CD4-positive, alpha-beta T cell treated with Interleukin-17A for 1 hour (primary cell): Measurements from ENCODE around the gene MPP3.
"Not testable (repeated sequence)": the region's sequence is repeated elsewhere in the genome, so short reads cannot be mapped to it uniquely, and the experiment has no call there.

Experiments used
- DNase-seq: peaks from one replicate; pipeline ENCODE4 v3.0.0-alpha.2; 2020

MPP3 gene

GRCh38 chr17:43832976-43833829 lies at the start of gene MPP3:
TSS of gene MPP3 (minus strand) at chr17:43833146. CDS start at chr17:43831906, 1,240 bp downstream.
- peak; percentile 45 for DNase-seq

DNA sequence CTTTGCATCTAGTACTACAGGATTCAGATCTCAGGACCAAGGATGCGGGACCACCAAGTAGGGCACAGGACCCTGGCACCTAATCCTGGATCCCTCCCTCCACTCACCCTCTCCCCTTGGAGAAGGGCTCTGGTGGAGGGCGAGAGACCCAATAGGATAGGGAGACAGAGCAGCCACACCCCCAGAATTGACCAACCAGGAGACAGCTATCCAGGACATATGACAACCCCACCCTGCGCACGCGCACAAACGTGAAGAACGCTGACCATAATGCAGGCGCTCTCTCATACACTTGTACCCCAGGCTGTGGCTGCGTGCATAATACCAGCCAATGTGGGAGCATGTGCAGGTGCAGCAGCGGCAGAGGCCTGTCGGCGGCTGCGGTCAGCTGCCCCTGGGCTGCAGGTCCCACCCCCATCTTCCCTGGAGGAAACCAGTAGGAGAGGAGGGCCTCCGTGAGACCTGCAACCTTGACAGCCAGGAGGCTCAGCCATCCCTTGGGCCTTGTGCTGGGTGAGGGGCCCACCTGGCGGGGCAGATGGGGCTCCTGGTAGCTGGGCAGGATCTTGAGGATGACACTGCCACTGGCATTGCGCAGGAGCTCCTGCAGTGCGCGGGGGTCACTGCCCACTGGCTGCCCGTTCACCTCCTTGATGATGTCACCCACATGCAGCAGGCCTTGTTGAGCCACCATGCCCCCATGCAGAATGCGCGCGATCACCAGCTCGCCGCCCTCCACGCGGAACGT lies 49.0 kb upstream of the MPP3 start:
- DNase-seq = no peak

GRCh38 chr17:43881181-43881580 lies 48.2 kb upstream of the MPP3 start:
- DNase-seq = no peak

- DNase-seq = peak; percentile 47
Measured at GRCh38 chr17:43880420-43880991, 47.6 kb upstream of the MPP3 start.

DNA sequence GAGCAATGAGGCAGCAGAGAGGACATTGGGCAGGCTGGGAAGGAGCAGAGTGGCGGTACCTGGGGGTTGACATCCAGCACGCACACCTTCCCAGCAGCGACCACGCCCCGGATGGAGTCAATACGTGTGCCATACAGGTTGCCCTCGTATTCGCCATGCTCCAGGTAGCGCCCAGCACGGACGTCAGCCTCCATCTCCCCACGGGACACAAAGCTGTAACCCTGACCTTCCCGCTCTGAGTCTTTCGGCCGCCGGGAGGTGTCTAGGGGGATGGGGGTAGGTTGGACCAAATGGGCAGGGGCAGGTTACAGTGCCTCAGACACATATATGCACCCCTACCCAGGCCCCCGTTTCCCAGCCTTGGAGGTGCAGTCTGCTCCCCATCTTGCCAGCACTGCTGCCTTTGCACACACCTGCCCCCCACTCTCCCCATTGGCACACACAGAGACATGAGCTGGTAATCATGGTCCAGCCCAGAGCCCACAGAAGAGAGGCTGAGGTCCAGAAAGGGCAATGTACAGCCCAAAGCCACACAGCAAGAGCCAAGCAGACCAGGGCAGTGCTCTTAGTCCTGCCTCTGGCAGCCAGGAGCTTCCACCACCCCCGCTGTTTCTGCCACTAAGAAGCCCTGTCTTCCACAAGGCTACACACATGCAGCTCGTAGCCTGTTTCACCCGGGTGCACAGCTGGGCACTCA lies 46.9 kb upstream of the MPP3 start:
- DNase-seq = no peak

DNA sequence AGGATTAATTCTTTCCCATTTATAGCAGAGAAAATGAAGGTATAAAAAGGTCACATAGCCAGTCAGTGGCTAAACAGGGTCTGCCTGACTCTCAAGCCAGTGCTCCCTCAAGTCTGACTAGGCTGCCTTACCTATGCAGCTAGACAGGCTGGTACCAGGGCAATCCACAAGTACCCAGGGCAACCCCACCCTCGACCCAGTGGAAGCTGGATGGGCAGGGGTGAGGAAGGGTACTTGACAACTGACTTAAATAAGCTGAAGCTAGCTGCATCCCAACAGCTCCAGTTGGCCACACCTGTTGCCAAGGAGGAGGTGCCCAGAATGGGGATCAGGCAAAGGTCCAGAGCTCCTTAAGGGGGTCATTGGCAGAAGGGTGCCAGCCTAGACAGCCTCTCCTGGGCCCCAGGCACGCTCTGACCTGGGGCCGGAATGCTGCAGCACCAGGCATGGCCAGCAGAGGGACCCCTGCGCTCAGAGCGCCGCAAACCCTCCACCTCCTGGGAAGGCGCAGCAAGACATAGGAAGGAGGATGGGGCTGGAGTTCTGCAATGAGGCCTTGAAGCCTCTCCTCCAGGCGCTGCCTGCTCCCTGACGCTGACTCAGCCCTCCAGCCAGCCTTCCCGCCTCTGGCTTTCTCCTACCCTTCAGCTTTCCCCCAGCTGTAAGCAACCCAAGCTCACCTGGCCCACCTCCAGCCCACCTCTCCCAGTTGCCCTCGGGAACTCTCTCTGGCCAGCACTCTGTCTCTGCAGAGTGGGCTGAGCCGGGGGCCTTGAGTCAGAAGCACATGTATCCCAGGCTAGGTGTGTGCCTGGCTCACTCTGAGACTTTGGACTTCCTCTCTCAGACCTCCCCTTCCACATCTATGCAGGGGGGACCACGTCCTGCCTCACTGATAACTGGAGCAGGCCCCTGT lies 45.6 kb upstream of the MPP3 start:
- peak; percentile 48 for DNase-seq

- no peak for DNase-seq
Measured at GRCh38 chr17:43877451-43878155, 44.7 kb upstream of the MPP3 start.

- no peak for DNase-seq
Measured at GRCh38 chr17:43877031-43877430, 44.1 kb upstream of the MPP3 start.

DNA sequence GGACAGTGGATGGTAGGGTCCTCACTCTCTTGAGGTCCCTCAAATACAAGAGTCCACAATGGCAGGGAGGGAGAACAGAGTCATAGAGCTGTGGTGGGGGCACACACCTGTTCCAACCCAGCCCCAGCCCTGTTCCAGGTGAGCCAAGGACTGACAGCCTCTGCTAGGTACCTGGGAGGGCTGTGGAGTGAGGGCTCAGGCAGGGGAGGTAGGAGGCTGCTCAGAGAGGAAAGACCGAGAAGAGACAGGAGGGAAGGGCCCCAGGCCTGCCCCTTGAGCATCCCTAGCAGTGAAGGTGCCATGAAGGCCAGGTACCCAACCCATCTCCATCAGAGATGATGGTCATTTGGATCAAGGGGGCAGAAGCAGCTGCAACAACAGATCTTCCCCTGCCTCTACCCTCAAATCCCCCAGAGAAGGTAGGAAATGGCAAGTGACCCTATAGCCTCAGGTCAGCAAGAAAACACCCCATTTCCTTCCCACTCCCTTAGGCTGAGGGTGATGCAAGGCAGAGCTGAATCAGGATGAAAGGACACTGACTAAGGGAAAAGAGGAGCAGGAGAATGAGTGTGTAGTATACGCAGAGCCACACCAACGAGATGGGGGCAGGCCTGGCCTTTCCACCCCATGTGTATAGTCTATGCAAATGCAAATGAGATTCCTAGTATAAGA lies 42.7 kb upstream of the MPP3 start:
- DNase-seq = no peak

- no peak for DNase-seq
Measured at GRCh38 chr17:43874293-43874692, 41.3 kb upstream of the MPP3 start.

DNA sequence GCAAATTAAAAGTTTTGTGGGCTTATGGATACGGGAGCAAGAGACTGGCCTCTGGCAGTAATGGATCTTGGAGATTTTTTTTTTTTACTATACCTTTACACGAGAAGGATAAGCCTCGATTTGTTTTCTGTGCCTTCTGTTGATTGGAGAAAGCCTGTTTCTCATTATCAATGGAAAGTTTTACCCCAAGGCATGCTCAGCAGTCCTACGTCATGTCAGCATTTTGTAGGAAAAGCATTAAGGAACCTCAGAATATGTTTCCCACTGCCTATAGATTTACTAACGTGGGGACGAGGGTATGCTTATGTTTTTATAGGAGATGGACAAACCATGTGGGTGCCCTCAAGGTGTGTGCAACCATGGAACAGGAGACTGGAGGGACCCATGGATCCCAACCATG lies 40.9 kb upstream of the MPP3 start:
- no peak for DNase-seq

DNA sequence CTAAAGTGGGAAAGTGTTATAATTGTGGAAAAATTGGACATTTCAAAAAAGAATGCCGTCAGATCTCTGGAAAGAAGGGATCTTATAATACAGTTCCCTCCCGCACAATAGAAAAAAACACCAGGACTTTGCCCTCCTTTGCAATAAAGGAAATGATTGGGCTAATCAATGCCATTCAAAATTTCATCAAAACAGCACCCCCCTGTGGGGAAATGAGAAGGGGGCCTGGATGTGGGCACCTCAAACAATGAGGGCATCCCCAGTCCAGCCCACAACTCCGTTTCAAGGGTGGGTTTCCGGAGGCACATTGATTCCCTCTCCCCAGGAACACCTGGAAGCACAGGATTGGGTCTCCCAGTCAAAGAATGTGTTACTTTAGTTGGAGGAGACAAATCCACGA lies 40.1 kb upstream of the MPP3 start:
- no peak for DNase-seq

DNA sequence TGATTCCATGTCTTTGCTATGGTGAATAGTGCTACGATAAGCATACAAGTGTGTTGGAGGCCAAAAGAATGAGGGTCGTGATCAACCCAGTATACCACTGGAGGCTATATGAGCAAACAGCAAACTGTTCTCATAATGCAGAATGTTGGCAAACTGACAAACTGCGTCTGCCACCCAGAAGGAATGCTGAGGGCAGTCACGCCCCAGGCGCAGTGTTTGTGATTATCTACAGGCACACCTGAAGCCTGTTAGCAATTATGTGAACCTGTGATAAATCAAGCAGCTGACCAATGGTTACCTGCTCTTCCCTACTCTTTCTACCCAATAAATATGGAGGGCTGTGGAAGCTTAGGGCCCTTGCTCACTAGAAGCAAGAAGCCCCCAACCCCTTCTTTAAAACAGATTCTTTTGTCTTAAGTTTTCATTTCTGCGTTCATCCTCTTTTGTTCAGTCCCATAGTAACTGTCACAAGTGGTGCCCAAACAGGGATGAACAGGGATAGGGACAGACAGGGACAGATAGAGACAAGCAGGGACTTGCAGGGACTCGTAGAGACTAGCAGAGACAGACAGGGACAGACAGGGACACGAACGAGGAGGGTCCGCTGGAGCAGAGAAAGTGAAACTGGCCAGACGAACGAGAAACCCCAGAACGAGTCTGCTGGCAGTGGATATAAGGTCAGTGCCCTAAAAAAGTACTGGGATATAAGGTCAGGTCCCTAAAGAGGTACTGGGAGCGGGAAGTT lies 39.2 kb upstream of the MPP3 start:
- no peak for DNase-seq

DNA sequence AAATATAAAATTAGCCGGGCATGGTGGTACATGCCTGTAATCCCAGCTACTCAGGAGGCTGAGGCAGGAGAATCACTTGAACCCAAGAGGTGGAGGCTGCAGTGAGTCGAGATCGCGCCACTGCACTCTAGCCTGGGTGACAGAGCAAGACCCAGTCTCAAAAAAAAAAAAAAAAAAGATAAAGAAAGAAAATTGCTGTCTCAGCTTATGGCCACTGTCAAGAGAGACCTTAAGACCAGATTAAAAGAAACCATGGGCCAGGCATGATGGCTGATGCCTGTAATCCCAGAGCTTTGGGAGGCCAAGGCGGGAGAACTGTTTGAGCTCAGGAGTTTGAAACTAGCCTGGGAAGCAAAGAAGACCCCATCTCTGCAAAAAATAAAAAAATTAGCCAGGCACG lies 36.1 kb upstream of the MPP3 start:
- DNase-seq = not testable (repeated sequence)

DNA sequence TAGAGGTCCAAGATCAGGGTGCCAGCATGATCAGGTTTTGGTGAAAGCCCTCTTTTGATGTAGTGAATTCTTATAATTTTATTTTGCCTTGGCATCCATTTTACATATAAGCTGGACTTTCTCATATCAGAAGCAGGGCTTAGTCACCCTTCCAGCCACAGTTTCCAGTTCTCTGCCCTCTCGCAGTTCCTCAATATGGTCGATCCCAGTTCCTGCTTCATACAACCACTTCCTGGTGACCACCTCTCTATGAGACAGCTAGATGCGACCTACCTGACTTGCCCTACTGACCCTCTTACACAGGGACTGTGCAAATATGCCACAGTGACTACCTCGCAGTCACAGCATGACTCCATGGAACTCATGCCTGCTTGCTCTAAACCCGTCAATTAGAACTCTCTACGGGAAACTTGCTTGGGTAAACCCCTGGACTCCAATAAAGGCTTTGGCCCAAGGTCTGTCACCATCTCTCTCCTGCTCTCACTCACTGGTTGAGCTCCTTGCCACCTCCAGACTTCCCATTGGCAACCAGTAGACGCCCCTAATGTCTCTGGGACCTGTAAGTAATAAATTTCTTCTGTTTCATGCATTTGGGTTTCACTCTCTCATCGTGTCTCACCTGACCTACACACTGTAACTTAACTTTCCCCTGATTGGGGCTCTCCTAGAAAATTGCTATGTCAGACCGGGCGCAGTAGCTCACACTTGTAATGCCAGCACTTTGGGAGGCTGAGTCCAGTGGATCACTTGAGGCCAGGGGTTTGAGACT lies 35.5 kb upstream of the MPP3 start:
- no peak for DNase-seq

DNA sequence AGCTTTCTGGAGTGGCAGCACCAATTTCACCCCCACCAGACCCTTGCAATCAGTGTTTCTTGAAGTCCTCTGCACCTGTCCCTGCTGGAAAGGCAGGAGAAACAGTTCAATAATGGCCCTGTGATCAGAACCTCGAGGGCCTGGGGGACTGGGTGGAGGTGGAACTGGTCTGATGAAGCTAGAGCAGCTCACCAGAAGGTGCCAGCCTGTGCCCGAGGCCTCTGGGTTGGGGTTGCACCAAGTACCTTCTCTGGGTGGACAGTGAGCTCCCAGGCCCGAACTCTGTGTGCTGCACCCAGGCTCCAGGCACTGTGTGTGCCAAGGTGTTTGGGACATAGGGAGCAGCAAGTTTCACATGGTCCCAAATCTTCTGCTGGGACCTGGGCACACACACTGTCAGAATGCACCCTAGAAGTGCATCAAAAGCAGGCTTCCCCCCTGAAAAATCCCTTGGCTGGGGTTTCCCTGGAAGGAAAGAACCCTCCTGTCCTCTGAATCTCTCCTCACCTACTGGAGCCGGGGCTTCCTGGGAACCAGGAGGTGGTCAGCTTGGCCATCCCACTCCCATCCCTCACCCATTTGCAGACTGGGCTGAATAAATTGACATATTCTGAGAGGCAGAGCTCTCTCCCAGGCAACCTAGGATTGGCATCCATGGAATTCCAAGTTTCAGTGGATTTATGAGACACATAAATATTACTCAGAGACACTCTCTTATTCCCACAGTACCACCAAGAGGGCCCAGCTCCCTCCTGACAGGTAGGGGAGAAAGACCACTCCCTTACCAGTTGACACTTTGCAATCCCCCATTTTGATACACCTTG lies 31.4 kb upstream of the MPP3 start:
- DNase-seq = no peak

- DNase-seq = no peak
Measured at GRCh38 chr17:43861960-43862359, 29.0 kb upstream of the MPP3 start.

DNA sequence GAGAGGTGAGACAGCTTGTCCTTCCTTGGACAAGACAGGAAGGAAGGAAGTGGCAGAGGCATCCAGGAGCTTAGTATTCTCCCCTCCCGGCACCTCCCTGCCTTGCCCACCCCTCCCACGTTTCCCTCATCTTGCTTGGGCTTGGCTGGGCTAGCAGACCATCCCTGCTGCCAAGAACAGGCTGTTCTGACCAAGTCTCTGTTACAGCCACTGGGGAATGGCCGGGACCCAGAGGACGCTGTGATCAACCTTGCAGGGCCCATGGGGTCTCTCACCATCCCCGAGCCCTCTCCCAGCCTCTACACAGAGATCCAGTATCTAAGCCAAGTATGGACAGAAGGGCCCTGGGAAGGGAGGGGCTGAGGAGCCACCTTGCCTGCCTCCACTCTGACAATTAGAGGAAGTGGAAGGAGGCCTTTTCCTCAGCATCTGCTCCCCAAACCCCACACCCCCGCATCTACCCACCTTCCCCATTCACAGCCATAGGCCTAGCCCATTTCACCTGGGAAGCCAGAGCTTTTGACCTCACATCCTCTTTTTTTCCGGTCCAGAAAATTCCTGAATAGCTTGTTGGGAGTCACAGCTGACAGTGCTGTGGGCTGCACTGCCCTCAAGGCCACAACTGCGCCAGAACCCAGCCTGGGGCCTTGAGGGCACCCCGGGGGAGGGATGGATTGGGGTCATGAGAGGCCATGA lies 28.1 kb upstream of the MPP3 start:
- DNase-seq = no peak
